Calu3 (cell line): Measurements from ENCODE around the gene CFAP57. TPM values are rescaled to one million over a fixed set of nuclear protein-coding genes. Genes with fewer than 3 reads are reported as not detected.

Experiments used
- BruUV-seq: library from RNA; stranded (reverse); fragments of 400-500 nt; replicated peaks from 2 replicates; lab custom pipeline; 2021; lab: Mats Ljungman, UMichigan
- CTCF ChIA-PET: fragments of 300-600 bp; sonication (Branson Sonifier 250); formaldehyde crosslinking; loops from one replicate; lab custom pipeline; 2022; ENCODE audit warnings: antibody characterized with exemption; lab: Charles Lee
- DNase-seq: peaks from one replicate; pipeline ENCODE4 v3.0.0; 2022
- H3K27ac Mint-ChIP-seq: one replicate; pipeline ENCODE4 v1.8.0; 2022; ENCODE audit warnings: mixed read lengths; ENCODE audit not compliant: unreplicated experiment
- H3K27me3 Mint-ChIP-seq: one replicate; pipeline ENCODE4 v1.8.0; 2022; ENCODE audit warnings: mixed read lengths; ENCODE audit not compliant: unreplicated experiment
- H3K36me3 Mint-ChIP-seq: one replicate; pipeline ENCODE4 v1.8.0; 2022; ENCODE audit warnings: mild to moderate bottlenecking, moderate library complexity, mixed read lengths; ENCODE audit not compliant: insufficient read depth, unreplicated experiment
- H3K4me1 Mint-ChIP-seq: one replicate; pipeline ENCODE4 v1.8.0; 2022; ENCODE audit warnings: mild to moderate bottlenecking, low read depth, mixed read lengths; ENCODE audit not compliant: unreplicated experiment
- H3K4me3 Mint-ChIP-seq: one replicate; pipeline ENCODE4 v1.8.0; 2022; ENCODE audit warnings: mild to moderate bottlenecking, low read depth, moderate library complexity, mixed read lengths; ENCODE audit not compliant: unreplicated experiment
- H3K9me3 Mint-ChIP-seq: one replicate; pipeline ENCODE4 v1.8.0; 2022; ENCODE audit warnings: low read depth, mixed read lengths; ENCODE audit not compliant: unreplicated experiment
- CTCF ChIP-seq: fragments of 200-600 bp; IDR thresholded peaks from one replicate; pipeline ENCODE4 v1.8.0; 2022; ENCODE audit warnings: antibody characterized with exemption; ENCODE audit not compliant: unreplicated experiment
- intact Hi-C: fragments of 100-400 bp; cut with micrococcal nuclease; formaldehyde crosslinking; loops from one replicate; pipeline ENCODE4 v1.10.0; 2022; ENCODE audit not compliant: unreplicated experiment
- total RNA-seq: library from RNA; stranded (reverse); gene quantifications from 2 replicates; pipeline ENCODE4 v1.2.3, GENCODE V29; 2022

The CFAP57 gene
- total RNA-seq, 1 experiment from 2014 or later: 0.26 TPM

- no peak for TF ChIP-seq CTCF
- H3K36me3 Mint-ChIP-seq: no peaks in the 10 kb centered on the region
- intact Hi-C loops: no loop called here
- peaks cover 77% of the 10 kb centered on the region for H3K27me3 Mint-ChIP-seq
- no peaks in the 10 kb centered on the region for H3K4me1 Mint-ChIP-seq
- BruUV-seq: no TSS peak
- CTCF ChIA-PET: interaction anchor here (0.6 to 0.9 kb wide), 2 partner anchors 490 to 961 kb away, joined by 3 to 4 read pairs; no protein-coding TSS in a partner anchor
- no peaks in the 10 kb centered on the region for H3K9me3 Mint-ChIP-seq
- peak; percentile 75 for DNase-seq
- no peak overlapping the region for H3K27ac Mint-ChIP-seq
- H3K4me3 Mint-ChIP-seq: peak overlapping the region; percentile 29
Measured at GRCh38 chr1:43147625-43148327, 24.4 kb upstream of the CFAP57 start.

GRCh38 chr1:43149889-43150288, 22.2 kb upstream of the CFAP57 start:
- no peak for TF ChIP-seq CTCF
- no peak overlapping the region for H3K4me3 Mint-ChIP-seq
- H3K27ac Mint-ChIP-seq: no peak overlapping the region
- no peaks in the 10 kb centered on the region for H3K9me3 Mint-ChIP-seq
- peaks cover 60% of the 10 kb centered on the region for H3K27me3 Mint-ChIP-seq
- intact Hi-C loops: no loop called here
- CTCF ChIA-PET: no interaction called here
- no peak for DNase-seq
- H3K4me1 Mint-ChIP-seq: no peaks in the 10 kb centered on the region
- BruUV-seq: no TSS peak
- H3K36me3 Mint-ChIP-seq: no peaks in the 10 kb centered on the region

GRCh38 chr1:43152866-43153265, 19.3 kb upstream of the CFAP57 start:
- TF ChIP-seq CTCF: no peak
- Mint-ChIP-seq H3K36me3 (no peaks in the 10 kb centered on the region), H3K4me3 (no peak overlapping the region), H3K27ac (no peak overlapping the region), H3K27me3 (peaks cover 71% of the 10 kb centered on the region), H3K4me1 (no peaks in the 10 kb centered on the region), H3K9me3 (no peaks in the 10 kb centered on the region)
- CTCF ChIA-PET: no interaction called here
- no peak for DNase-seq
- intact Hi-C loops: no loop called here
- no TSS peak for BruUV-seq

GRCh38 chr1:43153443-43153842, 18.7 kb upstream of the CFAP57 start:
- CTCF ChIA-PET: no interaction called here
- intact Hi-C loops: no loop called here

More at GRCh38 chr1:43153443-43153842, 18.7 kb upstream of the CFAP57 start:
- Mint-ChIP-seq H3K4me1 (no peaks in the 10 kb centered on the region), H3K27me3 (peaks cover 66% of the 10 kb centered on the region), H3K27ac (no peak overlapping the region), H3K4me3 (no peak overlapping the region), H3K36me3 (no peaks in the 10 kb centered on the region), H3K9me3 (no peaks in the 10 kb centered on the region)
- DNase-seq: no peak
- no peak for TF ChIP-seq CTCF
- BruUV-seq: no TSS peak
